Mesenchymal stem cell (in vitro differentiated cells and primary cell): ENCODE data around the gene DCAKD.
A peak's percentile ranks its signal among the peaks of the same experiment; 100 is the strongest.

ENCODE experiments used
- DNase-seq: peaks from one replicate; pipeline ENCODE4 v3.0.0-alpha.2; 2013
- H2AFZ ChIP-seq: one replicate; pipeline ENCODE4 v1.6.1; 2013; ENCODE audit warnings: low read depth, mild to moderate bottlenecking, control low read depth, inconsistent platforms, low read length, moderate library complexity
- H2AK5ac ChIP-seq: 2 replicates; pipeline ENCODE4 v1.6.1; 2013; ENCODE audit warnings: low read length, moderate library complexity, mild to moderate bottlenecking, inconsistent platforms; ENCODE audit not compliant: severe bottlenecking
- H2BK120ac ChIP-seq: one replicate; pipeline ENCODE4 v1.6.1; 2013; ENCODE audit warnings: low read depth, mild to moderate bottlenecking, inconsistent platforms, low read length, moderate library complexity
- H2BK12ac ChIP-seq, 2 experiments: one replicate each; pipeline ENCODE4 v1.6.1; 2013; ENCODE audit warnings: inconsistent platforms in 2 of 2, low read length in 2 of 2, mild to moderate bottlenecking in 2 of 2, moderate library complexity in 2 of 2, control low read depth in 1 of 2
- H2BK15ac ChIP-seq: one replicate; pipeline ENCODE4 v1.6.1; 2013; ENCODE audit warnings: mild to moderate bottlenecking, low read depth, inconsistent platforms; ENCODE audit not compliant: poor library complexity, severe bottlenecking
- H2BK5ac ChIP-seq: 2 replicates; pipeline ENCODE4 v1.6.1; 2013; ENCODE audit warnings: low read depth, mild to moderate bottlenecking, low read length, control low read depth, inconsistent platforms; ENCODE audit not compliant: poor library complexity, severe bottlenecking
- H3K14ac ChIP-seq, 2 experiments: one replicate each; pipeline ENCODE4 v1.6.1; 2013; ENCODE audit warnings: inconsistent platforms in 2 of 2, low read length in 2 of 2, control low read depth in 1 of 2, mild to moderate bottlenecking in 1 of 2, moderate library complexity in 1 of 2
- H3K18ac ChIP-seq, 2 experiments: one replicate each; pipeline ENCODE4 v1.6.1; 2013; ENCODE audit warnings: inconsistent platforms in 2 of 2, low read length in 2 of 2, control low read depth in 1 of 2, low read depth in 1 of 2, mild to moderate bottlenecking in 1 of 2
- H3K23ac ChIP-seq, 2 experiments: one replicate each; pipeline ENCODE4 v1.6.1; 2013; ENCODE audit warnings: inconsistent platforms in 2 of 2, low read length in 2 of 2, mild to moderate bottlenecking in 2 of 2, moderate library complexity in 2 of 2, control low read depth in 1 of 2
- H3K27ac ChIP-seq: 2 replicates; pipeline ENCODE4 v1.5.1; 2013; ENCODE audit warnings: mild to moderate bottlenecking, moderate library complexity, low read length, control low read depth, inconsistent platforms; ENCODE audit not compliant: poor library complexity, severe bottlenecking
- H3K27me3 ChIP-seq, 2 experiments: 2 replicates each; pipeline versions ENCODE4 v1.6.1 to v1.7.0; 2013; ENCODE audit warnings: low read length in 2 of 2, mild to moderate bottlenecking in 2 of 2, moderate library complexity in 2 of 2, control low read depth in 1 of 2, inconsistent platforms in 1 of 2; ENCODE audit not compliant: control insufficient read depth in 1 of 2, insufficient read depth in 1 of 2
- H3K36me3 ChIP-seq, 2 experiments: 2 replicates each; pipeline versions ENCODE4 v1.6.1 to v1.7.0; 2013; ENCODE audit warnings: low read length in 2 of 2, control low read depth in 1 of 2, inconsistent platforms in 1 of 2, low read depth in 1 of 2, mild to moderate bottlenecking in 1 of 2; ENCODE audit not compliant: insufficient read depth in 2 of 2, control insufficient read depth in 1 of 2
- H3K4ac ChIP-seq, 2 experiments: one replicate each; pipeline ENCODE4 v1.6.1; 2013; ENCODE audit warnings: inconsistent platforms in 2 of 2, low read length in 2 of 2, mild to moderate bottlenecking in 2 of 2, moderate library complexity in 2 of 2, control low read depth in 1 of 2, low read depth in 1 of 2
- H3K4me1 ChIP-seq: 2 replicates; pipeline ENCODE4 v1.6.1; 2013; ENCODE audit warnings: low read depth, low read length, control low read depth; ENCODE audit not compliant: control insufficient read depth, insufficient read depth
- H3K4me2 ChIP-seq: 2 replicates; pipeline ENCODE4 v1.6.1; 2013; ENCODE audit warnings: low read length, mild to moderate bottlenecking, inconsistent platforms; ENCODE audit not compliant: poor library complexity, severe bottlenecking
- H3K4me3 ChIP-seq, 2 experiments: 2 replicates each; pipeline versions ENCODE4 v1.5.1 to v1.7.0; 2013; ENCODE audit warnings: low read length in 2 of 2, mild to moderate bottlenecking in 2 of 2, control low read depth in 1 of 2, low read depth in 1 of 2; ENCODE audit not compliant: insufficient read depth in 1 of 2
- H3K79me1 ChIP-seq: replicated peaks from 2 replicates; pipeline ENCODE4 v1.6.1; 2013; ENCODE audit warnings: mild to moderate bottlenecking, control low read depth, low read length, inconsistent platforms; ENCODE audit not compliant: poor library complexity, severe bottlenecking
- H3K9ac ChIP-seq: 2 replicates; pipeline ENCODE4 v1.7.0; 2013; ENCODE audit warnings: mild to moderate bottlenecking, low read length, moderate library complexity
- H3K9me3 ChIP-seq: 2 replicates; pipeline ENCODE4 v1.7.0; 2013; ENCODE audit warnings: mild to moderate bottlenecking, low read length; ENCODE audit not compliant: control insufficient read depth
- H4K8ac ChIP-seq: one replicate; pipeline ENCODE4 v1.6.1; 2013; ENCODE audit warnings: inconsistent platforms, mild to moderate bottlenecking, low read length, moderate library complexity
- H4K91ac ChIP-seq: one replicate; pipeline ENCODE4 v1.6.1; 2013; ENCODE audit warnings: mild to moderate bottlenecking, low read length, inconsistent platforms
- WGBS: methylation state at CpG from one replicate; pipeline ENCODE4 v1.1.7; 2013; ENCODE audit warnings: mixed read lengths; 5-methylcytosine and 5-hydroxymethylcytosine counted together

DCAKD gene

DNA sequence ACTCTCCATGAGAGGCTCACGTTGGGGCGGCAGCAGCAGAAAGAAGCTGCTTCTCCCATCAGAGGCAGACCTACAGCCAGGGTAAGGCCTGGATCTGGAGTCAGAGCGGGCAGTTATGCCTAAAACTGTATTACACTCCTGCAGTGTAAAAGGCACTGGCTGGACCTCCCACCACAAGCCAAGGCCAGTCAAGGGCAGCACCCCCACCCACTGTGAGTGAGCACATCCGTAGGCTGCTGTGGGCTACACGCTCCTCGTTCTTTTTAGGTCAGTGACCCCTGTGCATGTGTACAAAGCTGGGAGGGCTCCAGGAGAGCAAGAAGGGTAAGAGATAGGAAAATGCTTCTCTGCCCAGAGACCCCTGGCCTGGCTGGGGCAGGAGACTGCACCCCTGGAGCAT lies 20.7 kb downstream of the DCAKD start:
- no peaks in the 10 kb centered on the region for H3K27me3 ChIP-seq
- WGBS = 89% methylated on average over 6 of the region's 6 CpGs
- no peak overlapping the region for H4K8ac ChIP-seq
- H3K9ac ChIP-seq = no peak overlapping the region
- no peak for DNase-seq
- H4K91ac ChIP-seq = no peak overlapping the region
- no peak overlapping the region for H2BK12ac ChIP-seq
- no peak overlapping the region for H2BK15ac ChIP-seq
- H3K18ac ChIP-seq = no peak overlapping the region
- H3K4me3 ChIP-seq = peak overlapping the region in 1 of 2 experiments; percentile 7
- no peak overlapping the region for H3K4me2 ChIP-seq
- no peak overlapping the region for H3K4ac ChIP-seq
- H3K9me3 ChIP-seq = no peaks in the 10 kb centered on the region
- H2AFZ ChIP-seq = no peak overlapping the region
- no peak overlapping the region for H3K14ac ChIP-seq
- H2AK5ac ChIP-seq = no peak overlapping the region
- peaks cover 12% of the 10 kb centered on the region for H3K79me1 ChIP-seq
- no peak overlapping the region for H2BK5ac ChIP-seq
- peaks cover 7% of the 10 kb centered on the region for H3K4me1 ChIP-seq
- no peak overlapping the region for H3K23ac ChIP-seq
- no peak overlapping the region for H2BK120ac ChIP-seq
- peaks cover 71 to 76% of the 10 kb centered on the region in 2 experiments for H3K36me3 ChIP-seq
- no peak overlapping the region for H3K27ac ChIP-seq

DNA sequence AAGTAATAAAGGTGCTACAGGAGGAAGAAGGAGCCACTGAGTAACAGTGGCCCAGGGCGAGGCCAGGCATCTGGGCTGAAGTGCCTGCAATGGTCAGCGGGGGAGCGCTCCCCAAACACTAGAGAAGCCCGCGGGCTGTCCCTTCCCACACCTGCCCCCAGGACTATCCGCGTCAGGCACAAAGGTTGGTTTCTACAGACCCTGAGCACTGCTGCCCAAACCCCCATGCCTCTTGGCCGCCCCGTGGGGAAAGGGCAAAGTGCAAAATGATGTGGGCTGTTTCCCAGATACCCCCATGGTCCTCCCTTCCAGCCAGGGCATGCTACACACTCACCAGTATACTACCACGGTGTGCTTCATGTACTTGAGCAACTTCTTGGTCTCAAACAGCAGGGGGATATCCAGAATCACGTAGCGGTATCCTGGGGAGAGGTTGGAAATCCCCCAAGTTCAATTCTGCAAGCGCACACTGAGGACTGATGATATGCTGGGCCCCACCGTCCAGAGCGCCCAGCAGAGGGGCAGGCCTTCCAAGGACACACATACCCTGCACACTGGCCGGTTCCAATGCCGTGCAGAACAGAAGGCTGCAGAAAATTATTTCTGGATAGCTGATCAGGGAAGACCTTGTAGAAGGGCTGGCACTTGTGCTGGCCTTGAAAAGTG lies 21.5 kb downstream of the DCAKD start:
- WGBS = 94% methylated on average over 17 of the region's 17 CpGs
- H3K79me1 ChIP-seq = peaks cover 8% of the 10 kb centered on the region
- H3K27ac ChIP-seq = no peak overlapping the region
- H3K36me3 ChIP-seq = peaks cover 68 to 75% of the 10 kb centered on the region in 2 experiments
- no peak overlapping the region for H3K9ac ChIP-seq
- H2BK120ac ChIP-seq = no peak overlapping the region
- no peak overlapping the region for H3K23ac ChIP-seq
- no peak overlapping the region for H4K91ac ChIP-seq
- no peak overlapping the region for H2BK12ac ChIP-seq
- no peak overlapping the region for H3K14ac ChIP-seq
- no peak overlapping the region for H3K4me3 ChIP-seq
- no peak overlapping the region for H3K18ac ChIP-seq
- no peak overlapping the region for H2BK5ac ChIP-seq
- H3K27me3 ChIP-seq = no peaks in the 10 kb centered on the region
- no peak overlapping the region for H2BK15ac ChIP-seq
- H4K8ac ChIP-seq = no peak overlapping the region
- H3K4ac ChIP-seq = no peak overlapping the region
- no peak overlapping the region for H3K4me2 ChIP-seq
- DNase-seq = no peak
- no peak overlapping the region for H2AFZ ChIP-seq
- peaks cover 7% of the 10 kb centered on the region for H3K4me1 ChIP-seq
- no peak overlapping the region for H2AK5ac ChIP-seq
- H3K9me3 ChIP-seq = no peaks in the 10 kb centered on the region

DNA sequence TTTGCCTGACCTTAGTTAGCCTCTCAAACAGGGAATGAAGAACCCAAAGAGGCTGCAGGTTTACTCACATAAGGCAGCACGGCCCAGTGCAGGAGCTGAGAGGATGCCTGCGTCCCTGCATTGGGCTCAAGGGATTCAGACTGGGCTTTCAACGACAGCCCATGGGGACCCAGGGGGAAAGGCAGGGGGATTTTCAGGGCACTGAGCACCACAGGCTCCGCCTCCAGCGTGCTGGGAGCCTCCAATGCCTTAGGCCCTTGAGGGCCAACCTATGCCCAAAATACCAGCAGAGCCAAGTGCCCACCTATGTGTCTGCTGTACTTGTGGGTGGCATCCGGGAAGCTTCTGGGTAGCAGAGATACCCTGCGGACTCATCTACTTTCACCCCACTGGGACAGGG lies 22.3 kb downstream of the DCAKD start:
- no peak overlapping the region for H2AFZ ChIP-seq
- H4K8ac ChIP-seq = no peak overlapping the region
- no peak overlapping the region for H3K27ac ChIP-seq
- H2BK5ac ChIP-seq = no peak overlapping the region
- H2BK12ac ChIP-seq = no peak overlapping the region
- H3K27me3 ChIP-seq = no peaks in the 10 kb centered on the region
- no peak overlapping the region for H3K9ac ChIP-seq
- H3K79me1 ChIP-seq = peaks cover 6% of the 10 kb centered on the region
- H3K14ac ChIP-seq = no peak overlapping the region
- WGBS = 96% methylated on average over 7 of the region's 7 CpGs
- no peak overlapping the region for H3K4ac ChIP-seq
- H3K4me3 ChIP-seq = no peak overlapping the region
- no peak for DNase-seq
- no peak overlapping the region for H3K4me2 ChIP-seq
- no peak overlapping the region for H3K18ac ChIP-seq
- no peak overlapping the region for H4K91ac ChIP-seq
- H3K36me3 ChIP-seq = peaks cover 65 to 75% of the 10 kb centered on the region in 2 experiments
- H2AK5ac ChIP-seq = no peak overlapping the region
- no peaks in the 10 kb centered on the region for H3K9me3 ChIP-seq
- no peak overlapping the region for H3K23ac ChIP-seq
- H2BK15ac ChIP-seq = no peak overlapping the region
- H3K4me1 ChIP-seq = peaks cover 7% of the 10 kb centered on the region
- no peak overlapping the region for H2BK120ac ChIP-seq

DNA sequence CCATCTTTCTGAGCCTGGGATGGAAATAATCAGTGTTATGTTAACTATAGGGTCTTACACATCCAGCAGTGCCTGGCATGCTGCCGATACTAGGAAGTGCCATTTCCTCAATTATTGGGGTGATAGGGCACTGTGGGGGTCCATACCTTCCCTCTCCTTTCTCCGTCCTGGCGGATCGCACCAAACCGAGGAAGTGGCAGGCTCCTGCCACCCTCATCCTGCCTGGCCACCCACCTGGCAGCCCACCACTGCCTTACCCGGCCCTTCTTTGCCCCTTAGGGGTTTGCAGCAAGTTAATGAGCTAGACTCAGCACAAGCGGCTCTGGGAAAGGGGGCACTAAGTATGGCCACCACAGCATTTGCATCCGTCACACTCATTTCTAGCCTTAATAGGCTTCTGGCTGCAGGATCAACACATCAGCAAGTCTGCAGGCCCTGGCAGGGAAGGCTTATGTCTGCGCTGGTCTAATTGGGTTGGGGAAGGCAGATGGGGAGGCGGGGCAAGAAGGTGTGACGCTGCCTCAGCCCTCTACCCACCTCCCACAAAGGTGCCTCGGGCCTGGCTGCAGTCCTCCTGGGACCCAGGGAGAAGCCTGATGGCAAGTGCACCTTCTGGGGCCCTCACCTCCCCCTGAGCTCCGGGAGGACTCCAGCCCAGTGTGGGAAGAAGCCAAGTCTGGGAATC lies 28.6 kb downstream of the DCAKD start:
- no peak overlapping the region for H3K23ac ChIP-seq
- no peak overlapping the region for H3K4me2 ChIP-seq
- no peak overlapping the region for H2BK15ac ChIP-seq
- H2BK5ac ChIP-seq = no peak overlapping the region
- H3K27ac ChIP-seq = no peak overlapping the region
- H3K9me3 ChIP-seq = no peaks in the 10 kb centered on the region
- H3K36me3 ChIP-seq = peaks cover 22 to 35% of the 10 kb centered on the region in 2 experiments
- peaks cover 0 to 12% of the 10 kb centered on the region in 2 experiments for H3K27me3 ChIP-seq
- H3K9ac ChIP-seq = no peak overlapping the region
- H4K91ac ChIP-seq = peak overlapping the region; percentile 16
- no peaks in the 10 kb centered on the region for H3K79me1 ChIP-seq
- no peak overlapping the region for H3K14ac ChIP-seq
- peaks cover 32% of the 10 kb centered on the region for H3K4me1 ChIP-seq
- H4K8ac ChIP-seq = no peak overlapping the region
- H2BK120ac ChIP-seq = no peak overlapping the region
- H3K4me3 ChIP-seq = no peak overlapping the region
- H2BK12ac ChIP-seq = peak overlapping the region in 1 of 2 experiments; percentile 24
- H2AFZ ChIP-seq = no peak overlapping the region
- WGBS = 94% methylated on average over 9 of the region's 13 CpGs
- H3K4ac ChIP-seq = no peak overlapping the region
- DNase-seq = no peak
- H2AK5ac ChIP-seq = no peak overlapping the region
- no peak overlapping the region for H3K18ac ChIP-seq
